GM12891 (cell line): ENCODE measurements around the gene TBR1.

ENCODE experiments used
- POLR2A ChIP-seq: IDR thresholded peaks from 2 replicates; pipeline ENCODE4 v1.6.1; 2011; ENCODE audit warnings: low read depth, low read length, control low read depth
- POLR2AphosphoS5 ChIP-seq: IDR thresholded peaks from 2 replicates; pipeline ENCODE4 v1.6.1; 2011; ENCODE audit warnings: low read depth, low read length, control low read depth
- TAF1 ChIP-seq: IDR thresholded peaks from 2 replicates; pipeline ENCODE4 v1.6.1; 2011; ENCODE audit warnings: low read depth, low read length, control low read depth

DNA sequence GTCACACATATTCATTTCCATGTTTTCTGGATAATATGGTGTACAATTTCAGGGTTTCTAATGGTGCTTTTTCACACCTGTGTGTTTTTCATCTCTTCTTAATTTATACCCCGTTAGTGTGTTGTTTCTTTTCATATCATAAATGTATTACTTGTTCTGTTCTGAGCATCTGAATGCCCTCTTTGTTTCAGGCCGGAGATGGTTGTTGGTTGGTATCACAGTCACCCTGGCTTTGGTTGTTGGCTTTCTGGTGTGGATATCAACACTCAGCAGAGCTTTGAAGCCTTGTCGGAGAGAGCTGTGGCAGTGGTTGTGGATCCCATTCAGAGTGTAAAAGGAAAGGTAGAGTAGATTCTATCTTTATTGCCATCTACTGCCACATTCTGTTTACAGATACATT, 45.1 kb upstream of the TBR1 start:
- TF ChIP-seq POLR2AphosphoS5 (no peak), POLR2A (no peak), TAF1 (no peak)
